GM21381 (cell line): ENCODE measurements around the gene SATB2.

Source experiments
- ATAC-seq: cut with Tn5 transposase; IDR thresholded peaks from one replicate; pipeline ENCODE4 v1.9.1; 2021; ENCODE audit warnings: mild to moderate bottlenecking, moderate library complexity; ENCODE audit not compliant: unreplicated experiment

SATB2 gene

GRCh38 chr2:199465988-199466691, 8.4 kb upstream of the SATB2 start:
- no peak for ATAC-seq

- no peak for ATAC-seq
Measured at GRCh38 chr2:199465390-199465789, 7.7 kb upstream of the SATB2 start.

GRCh38 chr2:199464606-199465352, 7.0 kb upstream of the SATB2 start:
- no peak for ATAC-seq

- ATAC-seq, result no peak
Measured at GRCh38 chr2:199463708-199464605, 6.2 kb upstream of the SATB2 start.

GRCh38 chr2:199462956-199463692, 5.4 kb upstream of the SATB2 start:
- ATAC-seq, result peak; percentile 36

- ATAC-seq, result no peak
Measured at GRCh38 chr2:199462347-199462955, 4.7 kb upstream of the SATB2 start.

- no peak for ATAC-seq
Measured at GRCh38 chr2:199461711-199462346, 4.1 kb upstream of the SATB2 start.

- ATAC-seq, result no peak
Measured at GRCh38 chr2:199460846-199461710, 3.3 kb upstream of the SATB2 start.

- ATAC-seq, result no peak
Measured at GRCh38 chr2:199460101-199460671, 2.4 kb upstream of the SATB2 start.

- ATAC-seq, result peak; percentile 44
Measured at GRCh38 chr2:199459286-199460100, 1.8 kb upstream of the SATB2 start.

- ATAC-seq, result peak; percentile 32
Measured at GRCh38 chr2:199458806-199459285, 1.1 kb upstream of the SATB2 start.

GRCh38 chr2:199458009-199458805, 468 bp upstream of the SATB2 start:
- ATAC-seq, result peak; percentile 25

GRCh38 chr2:199456383-199457146, 1.2 kb downstream of the SATB2 start:
- no peak for ATAC-seq

- no peak for ATAC-seq
Measured at GRCh38 chr2:199455545-199456382, 2.0 kb downstream of the SATB2 start.

- no peak for ATAC-seq
Measured at GRCh38 chr2:199455210-199455544, 2.6 kb downstream of the SATB2 start.
